Measurements from ENCODE around the gene CCDC70.

CCDC70 gene

GRCh38 chr13:51817717-51818116, 44.1 kb upstream of the CCDC70 start:
- Histone ChIP-seq H3K9me3 (no peaks in the 10 kb centered on the region), H3K27me3 (no peaks in the 10 kb centered on the region), H3K36me3 (no peaks in the 10 kb centered on the region), H3K4me3 (no peak overlapping the region), H3K27ac (no peak overlapping the region), H3K4me1 (peaks cover 0 to 22% (median 12%) of the 10 kb centered on the region in 4 donors)
- no peak for DNase-seq
- TF ChIP-seq CTCF (IDR thresholded peaks at IDR 0.05), result no peak
- intact Hi-C loops (cut with DNase I; ENCODE audit: low total_unique reads), result loop anchor here (5.0 kb wide), 1 partner anchor 310 kb away; the partner anchor contains the start of gene NEK5

- peak in 1 of 2 donors; percentile 28 for DNase-seq
- TF ChIP-seq CTCF (IDR thresholded peaks at IDR 0.05), result no peak
- Histone ChIP-seq H3K4me3 (no peak overlapping the region), H3K27ac (no peak overlapping the region), H3K4me1 (peaks cover 0 to 22% (median 12%) of the 10 kb centered on the region in 4 donors), H3K27me3 (no peaks in the 10 kb centered on the region), H3K36me3 (no peaks in the 10 kb centered on the region), H3K9me3 (no peaks in the 10 kb centered on the region)
- intact Hi-C loops (cut with DNase I; ENCODE audit: low total_unique reads), result loop anchor here (5.0 kb wide), 1 partner anchor 309 kb away; the partner anchor contains the start of gene NEK5
Observed at GRCh38 chr13:51818276-51818675, 43.5 kb upstream of the CCDC70 start.

- DNase-seq, result peak; percentile 37 to 80
- no peak overlapping the region for H3K27ac ChIP-seq
- peaks cover 0 to 22% (median 12%) of the 10 kb centered on the region in 4 donors for H3K4me1 ChIP-seq
- H3K9me3 ChIP-seq, result no peaks in the 10 kb centered on the region
- H3K27me3 ChIP-seq, result no peaks in the 10 kb centered on the region
- no peak for TF ChIP-seq CTCF (IDR thresholded peaks at IDR 0.05)
- H3K36me3 ChIP-seq, result no peaks in the 10 kb centered on the region
- no peak overlapping the region for H3K4me3 ChIP-seq
- intact Hi-C loops (cut with DNase I; ENCODE audit: low total_unique reads), result loop anchor here (5.0 kb wide), 1 partner anchor 308 kb away; the partner anchor contains the start of gene NEK5
Observed at GRCh38 chr13:51818781-51819511, 42.8 kb upstream of the CCDC70 start.

GRCh38 chr13:51819544-51819943, 42.2 kb upstream of the CCDC70 start:
- intact Hi-C loops (cut with DNase I; ENCODE audit: low total_unique reads), result loop anchor here (5.0 kb wide), 1 partner anchor 308 kb away; the partner anchor contains the start of gene NEK5
- Histone ChIP-seq H3K27ac (no peak overlapping the region), H3K4me3 (no peak overlapping the region), H3K27me3 (no peaks in the 10 kb centered on the region), H3K36me3 (no peaks in the 10 kb centered on the region), H3K9me3 (no peaks in the 10 kb centered on the region), H3K4me1 (peaks cover 0 to 22% (median 12%) of the 10 kb centered on the region in 4 donors)
- no peak for TF ChIP-seq CTCF (IDR thresholded peaks at IDR 0.05)
- no peak for DNase-seq

- DNase-seq, result no peak
- peaks cover 0 to 16% (median 10%) of the 10 kb centered on the region in 4 donors for H3K4me1 ChIP-seq
- H3K27ac ChIP-seq, result no peak overlapping the region
- no peaks in the 10 kb centered on the region for H3K27me3 ChIP-seq
- intact Hi-C loops (cut with DNase I; ENCODE audit: low total_unique reads), result no loop called here
- H3K36me3 ChIP-seq, result no peaks in the 10 kb centered on the region
- no peak for TF ChIP-seq CTCF (IDR thresholded peaks at IDR 0.05)
- no peak overlapping the region for H3K4me3 ChIP-seq
- no peaks in the 10 kb centered on the region for H3K9me3 ChIP-seq
Observed at GRCh38 chr13:51820016-51820597, 41.7 kb upstream of the CCDC70 start.

Measured in tibial artery (tissue), 4 donors.